HG02678 (cell line): ENCODE results near the gene DPRX.

Experiments used
- ATAC-seq: cut with Tn5 transposase; IDR thresholded peaks from one replicate; pipeline ENCODE4 v1.9.1; 2021; ENCODE audit warnings: mild to moderate bottlenecking, moderate library complexity; ENCODE audit not compliant: unreplicated experiment

Gene DPRX

GRCh38 chr19:53631949-53632407 lies at the start of gene DPRX:
TSS of gene DPRX (plus strand) at chr19:53631999. CDS start at chr19:53632107, 108 bp downstream.
- ATAC-seq = no peak

GRCh38 chr19:53583181-53583580 lies 48.6 kb upstream of the DPRX start:
- ATAC-seq = no peak

GRCh38 chr19:53586277-53586691 lies 45.5 kb upstream of the DPRX start:
- no peak for ATAC-seq

GRCh38 chr19:53594811-53595509 lies 36.8 kb upstream of the DPRX start:
- no peak for ATAC-seq

GRCh38 chr19:53595510-53595867 lies 36.3 kb upstream of the DPRX start:
- ATAC-seq = no peak

GRCh38 chr19:53596056-53596455 lies 35.7 kb upstream of the DPRX start:
- no peak for ATAC-seq

GRCh38 chr19:53597023-53597422 lies 34.8 kb upstream of the DPRX start:
- no peak for ATAC-seq

- ATAC-seq = no peak
Observed at GRCh38 chr19:53598361-53598760, 33.4 kb upstream of the DPRX start.

- no peak for ATAC-seq
Observed at GRCh38 chr19:53600217-53600616, 31.6 kb upstream of the DPRX start.

- ATAC-seq = no peak
Observed at GRCh38 chr19:53606031-53606430, 25.8 kb upstream of the DPRX start.

GRCh38 chr19:53608381-53608780 lies 23.4 kb upstream of the DPRX start:
- ATAC-seq = no peak

- ATAC-seq = no peak
Observed at GRCh38 chr19:53612762-53613526, 18.9 kb upstream of the DPRX start.

GRCh38 chr19:53621885-53622740 lies 9.7 kb upstream of the DPRX start:
- no peak for ATAC-seq

- no peak for ATAC-seq
Observed at GRCh38 chr19:53624771-53625545, 6.8 kb upstream of the DPRX start.

- ATAC-seq = no peak
Observed at GRCh38 chr19:53626486-53626885, 5.3 kb upstream of the DPRX start.

GRCh38 chr19:53626976-53627375 lies 4.8 kb upstream of the DPRX start:
- no peak for ATAC-seq

GRCh38 chr19:53634768-53635167 lies 3.0 kb downstream of the DPRX start:
- ATAC-seq = no peak

- no peak for ATAC-seq
Observed at GRCh38 chr19:53639471-53639870, 7.7 kb downstream of the DPRX start.

- no peak for ATAC-seq
Observed at GRCh38 chr19:53642381-53643099, 10.7 kb downstream of the DPRX start.
